Activated CD4-positive, alpha-beta T cell treated with anti-CD3 and anti-CD28 coated beads, Interleukin-2, amount 50 U/mL, for 1 hour (primary cell): ENCODE data around the gene IFI30.
"Not testable (repeated sequence)": the region's sequence is repeated elsewhere in the genome, so short reads cannot be mapped to it uniquely, and the experiment has no call there.

ENCODE experiments used
- DNase-seq: peaks from one replicate; pipeline ENCODE4 v3.0.0-alpha.2; 2020

IFI30 gene

GRCh38 chr19:18203863-18204393 lies 30.3 kb downstream of the IFI30 start, which contains the start of gene RAB3A:
Gene RAB3A, minus strand, starts transcription at chr19:18204042. Its CDS starts 1,302 bp downstream, at chr19:18202740.
- DNase-seq = peak; percentile 99

GRCh38 chr19:18204394-18205199 lies 31.0 kb downstream of the IFI30 start:
- DNase-seq = peak; percentile 18

- DNase-seq = peak; percentile 41
Observed at GRCh38 chr19:18205200-18205892, 31.7 kb downstream of the IFI30 start.

GRCh38 chr19:18206018-18206417 lies 32.4 kb downstream of the IFI30 start:
- DNase-seq = no peak

GRCh38 chr19:18208098-18208951 lies 34.7 kb downstream of the IFI30 start:
- DNase-seq = peak; percentile 55

GRCh38 chr19:18209912-18210311 lies 36.3 kb downstream of the IFI30 start:
- not testable (repeated sequence) for DNase-seq

- no peak for DNase-seq
Observed at GRCh38 chr19:18211683-18212082, 38.1 kb downstream of the IFI30 start.

- DNase-seq = no peak
Observed at GRCh38 chr19:18214779-18215433, 41.3 kb downstream of the IFI30 start.

- no peak for DNase-seq
Observed at GRCh38 chr19:18216789-18217188, 43.2 kb downstream of the IFI30 start.

- DNase-seq = no peak
Observed at GRCh38 chr19:18218159-18218558, 44.5 kb downstream of the IFI30 start.

- DNase-seq = no peak
Observed at GRCh38 chr19:18218600-18218999, 45.0 kb downstream of the IFI30 start.

- DNase-seq = no peak
Observed at GRCh38 chr19:18219911-18220631, 46.5 kb downstream of the IFI30 start.

GRCh38 chr19:18220632-18221275 lies 47.1 kb downstream of the IFI30 start:
- DNase-seq = no peak

GRCh38 chr19:18221815-18222725 lies 48.5 kb downstream of the IFI30 start:
- no peak for DNase-seq

- peak; percentile 13 for DNase-seq
Observed at GRCh38 chr19:18223860-18224524, 50.4 kb downstream of the IFI30 start.

GRCh38 chr19:18224525-18225354 lies 51.1 kb downstream of the IFI30 start:
- DNase-seq = peak; percentile 80

GRCh38 chr19:18225355-18225701 lies 51.7 kb downstream of the IFI30 start:
- no peak for DNase-seq

GRCh38 chr19:18225702-18226468 lies 52.3 kb downstream of the IFI30 start, which contains the start of gene PDE4C:
Gene PDE4C, minus strand, starts transcription at chr19:18226438. Its CDS starts 23 bp downstream, at chr19:18226415.
- DNase-seq = no peak
